Activated T-helper 2 cell treated with anti-CD3 and anti-CD28 coated beads, Interferon-gamma antibody, Interleukin-2, Interleukin-4, amounts not matched to agents 10 μg/mL and 5 μg/mL and 100 μg/mL, durations not matched to agents 14 hours and 24 hours and 36 hours (primary cell): Measurements from ENCODE around the gene HDAC5. TPM values are rescaled to one million over a fixed set of nuclear protein-coding genes. Genes with fewer than 3 reads are reported as not detected.
"Not testable (repeated sequence)": the region's sequence is repeated elsewhere in the genome, so short reads cannot be mapped to it uniquely, and the experiment has no call there.

Source experiments
- DNase-seq: peaks from one replicate; pipeline ENCODE4 v3.0.0; 2021; ENCODE audit warnings: low spot score
- H3K27ac Mint-ChIP-seq: one replicate; pipeline ENCODE4 v1.8.0; 2021; ENCODE audit warnings: mixed read lengths
- H3K27me3 Mint-ChIP-seq: one replicate; pipeline ENCODE4 v1.8.0; 2021; ENCODE audit warnings: low read depth, mixed read lengths
- H3K36me3 Mint-ChIP-seq: one replicate; pipeline ENCODE4 v1.8.0; 2021; ENCODE audit warnings: low read depth, mixed read lengths
- H3K4me1 Mint-ChIP-seq: one replicate; pipeline ENCODE4 v1.8.0; 2021; ENCODE audit warnings: low read depth, mixed read lengths
- H3K4me3 Mint-ChIP-seq: one replicate; pipeline ENCODE4 v1.8.0; 2021; ENCODE audit warnings: low read depth, mild to moderate bottlenecking, moderate library complexity, mixed read lengths
- H3K9me3 Mint-ChIP-seq: one replicate; pipeline ENCODE4 v1.8.0; 2021; ENCODE audit warnings: mixed read lengths
- intact Hi-C: fragments of 100-400 bp; cut with micrococcal nuclease; formaldehyde crosslinking; loops from one replicate; pipeline ENCODE4 v1.15.1; 2023
- total RNA-seq: library from RNA; stranded (reverse); gene quantifications from 2 replicates; pipeline ENCODE4 v1.2.3, GENCODE V29; 2022

Gene HDAC5
- total RNA-seq, 1 donor from 2014 or later, result 18.7 TPM

GRCh38 chr17:44059101-44059892 is 64.1 kb downstream of the HDAC5 start:
- H3K36me3 Mint-ChIP-seq, result peaks cover 70% of the 10 kb centered on the region
- no peak overlapping the region for H3K27ac Mint-ChIP-seq

GRCh38 chr17:44053125-44053872 is 70.1 kb downstream of the HDAC5 start:
- no peak overlapping the region for H3K4me3 Mint-ChIP-seq
- intact Hi-C loops, result no loop called here
- H3K36me3 Mint-ChIP-seq, result peaks cover 61% of the 10 kb centered on the region
- no peak overlapping the region for H3K27ac Mint-ChIP-seq
- H3K27me3 Mint-ChIP-seq, result no peaks in the 10 kb centered on the region
- no peaks in the 10 kb centered on the region for H3K4me1 Mint-ChIP-seq
- no peaks in the 10 kb centered on the region for H3K9me3 Mint-ChIP-seq
- DNase-seq, result no peak

More at GRCh38 chr17:44059101-44059892, 64.1 kb downstream of the HDAC5 start:
- Mint-ChIP-seq H3K4me3 (no peak overlapping the region), H3K4me1 (peaks cover 21% of the 10 kb centered on the region), H3K9me3 (no peaks in the 10 kb centered on the region), H3K27me3 (no peaks in the 10 kb centered on the region)
- intact Hi-C loops, result no loop called here
- no peak for DNase-seq

- H3K4me1 Mint-ChIP-seq, result no peaks in the 10 kb centered on the region
- peaks cover 63% of the 10 kb centered on the region for H3K36me3 Mint-ChIP-seq
- no peak for DNase-seq
- no peaks in the 10 kb centered on the region for H3K27me3 Mint-ChIP-seq
- H3K9me3 Mint-ChIP-seq, result no peaks in the 10 kb centered on the region
- H3K27ac Mint-ChIP-seq, result no peak overlapping the region
- intact Hi-C loops, result no loop called here
- H3K4me3 Mint-ChIP-seq, result no peak overlapping the region
Observed at GRCh38 chr17:44049294-44050060, 74.0 kb downstream of the HDAC5 start.

GRCh38 chr17:44046893-44047292 is 76.5 kb downstream of the HDAC5 start:
- H3K27me3 Mint-ChIP-seq, H3K4me3 Mint-ChIP-seq, DNase-seq, H3K27ac Mint-ChIP-seq, H3K4me1 Mint-ChIP-seq, intact Hi-C loops, H3K9me3 Mint-ChIP-seq: not testable (repeated sequence)
- peaks cover 53% of the 10 kb centered on the region for H3K36me3 Mint-ChIP-seq

- no peak overlapping the region for H3K4me3 Mint-ChIP-seq
- H3K27ac Mint-ChIP-seq, result no peak overlapping the region
- H3K4me1 Mint-ChIP-seq, result peaks cover 6% of the 10 kb centered on the region
- DNase-seq, result no peak
- no peaks in the 10 kb centered on the region for H3K27me3 Mint-ChIP-seq
- H3K9me3 Mint-ChIP-seq, result no peaks in the 10 kb centered on the region
- intact Hi-C loops, result no loop called here
- peaks cover 50% of the 10 kb centered on the region for H3K36me3 Mint-ChIP-seq
Observed at GRCh38 chr17:44045486-44045885, 78.0 kb downstream of the HDAC5 start.

GRCh38 chr17:44044071-44044470 is 79.4 kb downstream of the HDAC5 start:
- Mint-ChIP-seq H3K36me3 (peaks cover 49% of the 10 kb centered on the region), H3K4me1 (peaks cover 13% of the 10 kb centered on the region), H3K27me3 (no peaks in the 10 kb centered on the region), H3K27ac (no peak overlapping the region), H3K4me3 (no peak overlapping the region), H3K9me3 (no peaks in the 10 kb centered on the region)
- intact Hi-C loops, result no loop called here
- DNase-seq, result no peak

GRCh38 chr17:44043272-44043696 is 80.2 kb downstream of the HDAC5 start:
- intact Hi-C loops, result no loop called here
- Mint-ChIP-seq H3K9me3 (no peaks in the 10 kb centered on the region), H3K36me3 (peaks cover 49% of the 10 kb centered on the region), H3K4me1 (peaks cover 13% of the 10 kb centered on the region), H3K27me3 (no peaks in the 10 kb centered on the region), H3K27ac (peak overlapping the region; percentile 42), H3K4me3 (no peak overlapping the region)
- no peak for DNase-seq

- Mint-ChIP-seq H3K27ac (peak overlapping the region; percentile 52), H3K4me3 (peak overlapping the region; percentile 13), H3K27me3 (no peaks in the 10 kb centered on the region), H3K36me3 (peaks cover 57% of the 10 kb centered on the region), H3K4me1 (peaks cover 13% of the 10 kb centered on the region), H3K9me3 (no peaks in the 10 kb centered on the region)
- no peak for DNase-seq
- intact Hi-C loops, result loop anchor here (2.0 kb wide), 1 partner anchor 95 kb away; no protein-coding TSS in a partner anchor
Observed at GRCh38 chr17:44039829-44040635, 83.4 kb downstream of the HDAC5 start.

- peaks cover 59% of the 10 kb centered on the region for H3K36me3 Mint-ChIP-seq
Observed at GRCh38 chr17:44038604-44039011, 84.8 kb downstream of the HDAC5 start.

GRCh38 chr17:44037471-44037870 is 86.0 kb downstream of the HDAC5 start:
- Mint-ChIP-seq H3K4me1 (peaks cover 13% of the 10 kb centered on the region), H3K9me3 (no peaks in the 10 kb centered on the region), H3K27me3 (no peaks in the 10 kb centered on the region), H3K4me3 (no peak overlapping the region), H3K27ac (no peak overlapping the region), H3K36me3 (peaks cover 61% of the 10 kb centered on the region)
- intact Hi-C loops, result no loop called here
- DNase-seq, result no peak

More at GRCh38 chr17:44038604-44039011, 84.8 kb downstream of the HDAC5 start:
- intact Hi-C loops, result no loop called here
- DNase-seq, result no peak
- Mint-ChIP-seq H3K4me3 (no peak overlapping the region), H3K27me3 (no peaks in the 10 kb centered on the region), H3K27ac (no peak overlapping the region), H3K4me1 (peaks cover 13% of the 10 kb centered on the region), H3K9me3 (no peaks in the 10 kb centered on the region)

GRCh38 chr17:44034688-44035087 is 88.8 kb downstream of the HDAC5 start:
- intact Hi-C loops, H3K4me1 Mint-ChIP-seq, H3K27me3 Mint-ChIP-seq, H3K27ac Mint-ChIP-seq, DNase-seq, H3K4me3 Mint-ChIP-seq, H3K9me3 Mint-ChIP-seq: not testable (repeated sequence)
- peaks cover 68% of the 10 kb centered on the region for H3K36me3 Mint-ChIP-seq

- Mint-ChIP-seq H3K9me3 (no peaks in the 10 kb centered on the region), H3K4me1 (peaks cover 14% of the 10 kb centered on the region), H3K36me3 (peaks cover 68% of the 10 kb centered on the region), H3K27me3 (no peaks in the 10 kb centered on the region), H3K4me3 (no peak overlapping the region), H3K27ac (peak overlapping the region; percentile 61)
- intact Hi-C loops, result no loop called here
- no peak for DNase-seq
Observed at GRCh38 chr17:44033861-44034408, 89.5 kb downstream of the HDAC5 start.
